ENCODE data around the gene RHOBTB3.
"Not testable (repeated sequence)": the region's sequence is repeated elsewhere in the genome, so short reads cannot be mapped to it uniquely, and the experiment has no call there.

- TF ChIP-seq POLR2A (IDR thresholded peaks at IDR 0.05; ENCODE audit: low read depth, low read length); TAF1 (IDR thresholded peaks at IDR 0.05; ENCODE audit: borderline replicate concordance, low read depth, low read length): not testable (repeated sequence)
These were observed 105.8 kb downstream of the RHOBTB3 start for GRCh38 chr5:95836971-95837370.
